Measurements from ENCODE around the gene RPS6KA2. TPM values are rescaled to one million over a fixed set of nuclear protein-coding genes. Genes with fewer than 3 reads are reported as not detected.
A peak's percentile ranks its signal among the peaks of the same experiment; 100 is the strongest.

Gene RPS6KA2
- total RNA-seq, 3 donors from 2014 or later = 2.8 to 6.2 (median 6.0) TPM

GRCh38 chr6:166476061-166476591 lies 150.9 kb downstream of the RPS6KA2 start:
- H3K4me1 Mint-ChIP-seq (ENCODE audit: low read depth) = peaks cover 6% of the 10 kb centered on the region
- no peaks in the 10 kb centered on the region for H3K27me3 Mint-ChIP-seq (ENCODE audit: low read depth)
- H3K36me3 Mint-ChIP-seq (ENCODE audit: insufficient read depth) = no peaks in the 10 kb centered on the region
- ATAC-seq (no peak), DNase-seq (no peak)
- no peak overlapping the region for H3K4me3 Mint-ChIP-seq
- no peaks in the 10 kb centered on the region for H3K9me3 Mint-ChIP-seq

DNA sequence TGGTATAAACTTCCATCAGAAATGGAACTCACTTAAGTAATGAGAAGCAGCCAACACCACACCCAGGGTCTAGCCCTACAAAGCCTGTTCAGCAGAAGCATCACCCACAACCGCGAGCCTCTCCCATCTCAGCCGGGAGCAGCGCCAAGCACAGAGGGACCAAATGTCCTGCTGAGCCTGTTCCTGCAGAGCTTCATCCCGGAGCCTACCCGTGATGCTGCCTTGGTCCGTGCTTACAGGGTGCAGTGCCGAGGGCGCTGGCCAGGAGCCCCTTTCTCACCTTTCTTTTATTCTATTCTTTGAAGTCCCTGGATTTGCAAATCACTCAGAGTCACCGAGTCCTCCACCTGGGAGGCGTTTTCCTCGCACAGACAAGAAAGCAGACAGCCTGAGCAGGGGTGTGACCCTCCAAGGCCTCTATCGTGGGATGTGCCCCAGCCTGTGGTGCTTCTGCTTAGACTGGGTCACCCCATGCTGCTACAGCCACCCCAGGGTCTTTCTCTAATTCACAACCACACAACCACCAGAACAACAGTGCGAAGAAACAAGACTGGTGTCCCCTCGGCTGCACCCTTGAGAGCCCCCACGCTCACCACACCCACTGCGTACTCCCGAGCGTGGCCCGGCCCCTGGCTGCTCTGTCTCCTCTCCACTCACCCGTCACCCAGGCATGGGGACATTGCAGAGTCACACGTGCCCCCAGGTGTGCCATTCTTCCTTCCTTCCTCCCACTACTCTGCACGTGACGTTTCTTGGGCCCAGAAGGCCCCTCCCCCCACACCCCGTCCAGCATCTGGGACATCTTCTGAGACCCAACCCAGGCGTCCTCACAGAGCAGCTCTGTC lies 152.1 kb downstream of the RPS6KA2 start:
- no peak for ATAC-seq
- Mint-ChIP-seq H3K4me3 (no peak overlapping the region), H3K36me3 (ENCODE audit: insufficient read depth) (no peaks in the 10 kb centered on the region)

GRCh38 chr6:166473886-166474571 lies 153.0 kb downstream of the RPS6KA2 start:
- no peaks in the 10 kb centered on the region for H3K36me3 Mint-ChIP-seq (ENCODE audit: insufficient read depth)

More for the DNA sequence above, 152.1 kb downstream of the RPS6KA2 start:
- Mint-ChIP-seq H3K9me3 (no peaks in the 10 kb centered on the region), H3K27me3 (ENCODE audit: low read depth) (no peaks in the 10 kb centered on the region), H3K4me1 (ENCODE audit: low read depth) (peaks cover 6% of the 10 kb centered on the region)
- no peak for DNase-seq

DNA sequence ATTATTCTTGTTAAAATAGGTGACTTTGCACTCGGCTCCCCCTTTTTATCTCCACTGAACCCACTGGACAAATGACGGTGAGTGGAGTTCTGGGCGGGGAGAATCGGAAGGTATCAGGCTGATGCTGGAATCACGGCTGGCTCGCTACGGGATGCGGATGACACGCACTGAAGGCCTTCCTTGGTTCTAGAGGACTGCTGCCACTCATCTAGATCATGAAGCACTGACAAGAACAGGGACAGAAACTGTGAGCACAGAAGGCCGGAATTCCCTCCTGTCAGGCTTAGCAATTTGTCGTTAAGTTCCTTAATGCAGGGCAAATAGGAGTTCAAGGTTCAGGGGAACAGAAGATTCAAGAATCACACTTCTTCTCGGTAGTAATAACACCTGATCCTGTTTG lies 154.4 kb downstream of the RPS6KA2 start:
- no peaks in the 10 kb centered on the region for H3K9me3 Mint-ChIP-seq
- no peaks in the 10 kb centered on the region for H3K27me3 Mint-ChIP-seq (ENCODE audit: low read depth)
- ATAC-seq = no peak
- H3K4me3 Mint-ChIP-seq = no peak overlapping the region
- no peaks in the 10 kb centered on the region for H3K36me3 Mint-ChIP-seq (ENCODE audit: insufficient read depth)
- H3K4me1 Mint-ChIP-seq (ENCODE audit: low read depth) = peaks cover 6% of the 10 kb centered on the region
- no peak for DNase-seq

More at GRCh38 chr6:166473886-166474571, 153.0 kb downstream of the RPS6KA2 start:
- ATAC-seq (no peak), DNase-seq (no peak)
- Mint-ChIP-seq H3K4me1 (ENCODE audit: low read depth) (peaks cover 6% of the 10 kb centered on the region), H3K27me3 (ENCODE audit: low read depth) (no peaks in the 10 kb centered on the region), H3K9me3 (no peaks in the 10 kb centered on the region), H3K4me3 (no peak overlapping the region)

- Mint-ChIP-seq H3K9me3 (no peaks in the 10 kb centered on the region), H3K36me3 (ENCODE audit: insufficient read depth) (no peaks in the 10 kb centered on the region), H3K27me3 (ENCODE audit: low read depth) (no peaks in the 10 kb centered on the region), H3K4me1 (ENCODE audit: low read depth) (peaks cover 6% of the 10 kb centered on the region), H3K4me3 (no peak overlapping the region)
- DNase-seq (no peak), ATAC-seq (no peak)
These were observed 155.2 kb downstream of the RPS6KA2 start for GRCh38 chr6:166471797-166472260.

DNA sequence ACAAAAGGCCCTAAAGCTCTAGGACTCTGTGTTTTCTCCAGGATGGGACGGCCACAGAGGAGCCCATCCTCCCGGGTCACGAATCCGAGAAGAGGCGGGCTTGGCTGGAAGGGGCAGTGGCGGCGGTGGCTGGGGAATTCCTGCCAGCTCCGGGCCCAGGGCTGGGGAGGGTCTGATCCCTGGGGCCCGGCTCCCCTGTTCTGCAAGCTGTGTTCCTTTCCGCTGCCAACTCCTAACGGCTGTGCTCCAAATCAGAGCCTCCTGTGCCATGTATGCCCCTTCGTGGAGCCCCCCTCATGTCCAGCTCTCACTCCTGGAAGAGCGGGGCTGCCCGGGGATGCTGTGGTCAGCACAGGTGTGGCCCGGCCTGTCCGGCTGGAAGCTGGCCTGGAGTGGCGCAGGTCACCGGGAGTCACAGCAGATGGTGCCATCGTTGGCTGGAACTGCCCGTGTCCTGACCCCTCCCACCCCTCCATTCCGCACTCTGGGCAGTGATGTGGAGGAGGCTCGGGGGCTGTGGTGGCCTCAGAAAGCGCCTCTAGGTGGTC lies 156.1 kb downstream of the RPS6KA2 start:
- Mint-ChIP-seq H3K36me3 (ENCODE audit: insufficient read depth) (no peaks in the 10 kb centered on the region), H3K27me3 (ENCODE audit: low read depth) (no peaks in the 10 kb centered on the region), H3K4me3 (no peak overlapping the region), H3K9me3 (no peaks in the 10 kb centered on the region), H3K4me1 (ENCODE audit: low read depth) (peaks cover 6% of the 10 kb centered on the region)
- DNase-seq (no peak), ATAC-seq (no peak)

GRCh38 chr6:166470029-166470862 lies 156.8 kb downstream of the RPS6KA2 start:
- Mint-ChIP-seq H3K4me3 (no peak overlapping the region), H3K36me3 (ENCODE audit: insufficient read depth) (no peaks in the 10 kb centered on the region), H3K4me1 (ENCODE audit: low read depth) (peaks cover 6% of the 10 kb centered on the region), H3K9me3 (no peaks in the 10 kb centered on the region), H3K27me3 (ENCODE audit: low read depth) (no peaks in the 10 kb centered on the region)
- DNase-seq (no peak), ATAC-seq (no peak)

DNA sequence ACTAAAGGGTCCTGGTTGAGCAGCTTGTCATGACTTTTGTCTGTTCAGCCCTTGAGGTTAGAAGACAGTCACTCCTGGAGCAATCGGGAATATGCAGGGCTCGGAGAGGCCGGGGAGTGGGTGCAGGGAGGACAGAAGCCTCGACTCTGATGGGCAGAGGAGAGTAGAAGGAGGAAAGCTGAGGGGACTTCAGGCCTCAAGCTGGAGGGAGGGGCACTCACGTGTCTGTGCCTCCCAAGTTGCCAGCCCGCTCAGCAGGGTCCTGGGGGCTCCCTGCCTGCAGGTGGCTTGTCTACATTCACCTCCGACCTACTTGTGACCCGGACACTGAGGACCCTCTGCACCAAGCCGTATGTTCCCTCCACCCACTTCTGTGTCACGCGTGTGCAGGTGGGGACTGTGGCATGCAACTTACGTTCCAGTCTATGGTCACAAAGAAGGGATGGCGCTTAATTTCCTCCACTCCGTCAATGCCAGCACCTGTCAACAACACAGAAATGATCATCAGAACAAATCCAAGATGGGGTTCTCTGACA lies 157.6 kb downstream of the RPS6KA2 start:
- ATAC-seq (no peak), DNase-seq (no peak)
- H3K4me1 Mint-ChIP-seq (ENCODE audit: low read depth) = peaks cover 5% of the 10 kb centered on the region
- H3K4me3 Mint-ChIP-seq = no peak overlapping the region
- no peaks in the 10 kb centered on the region for H3K27me3 Mint-ChIP-seq (ENCODE audit: low read depth)
- H3K36me3 Mint-ChIP-seq (ENCODE audit: insufficient read depth) = no peaks in the 10 kb centered on the region
- H3K9me3 Mint-ChIP-seq = no peaks in the 10 kb centered on the region

GRCh38 chr6:166467436-166468000 lies 159.5 kb downstream of the RPS6KA2 start:
- DNase-seq = no peak
- no peak for ATAC-seq
- H3K4me1 Mint-ChIP-seq (ENCODE audit: low read depth) = no peaks in the 10 kb centered on the region
- no peaks in the 10 kb centered on the region for H3K9me3 Mint-ChIP-seq
- H3K36me3 Mint-ChIP-seq (ENCODE audit: insufficient read depth) = no peaks in the 10 kb centered on the region
- no peaks in the 10 kb centered on the region for H3K27me3 Mint-ChIP-seq (ENCODE audit: low read depth)
- H3K4me3 Mint-ChIP-seq = no peak overlapping the region

DNA sequence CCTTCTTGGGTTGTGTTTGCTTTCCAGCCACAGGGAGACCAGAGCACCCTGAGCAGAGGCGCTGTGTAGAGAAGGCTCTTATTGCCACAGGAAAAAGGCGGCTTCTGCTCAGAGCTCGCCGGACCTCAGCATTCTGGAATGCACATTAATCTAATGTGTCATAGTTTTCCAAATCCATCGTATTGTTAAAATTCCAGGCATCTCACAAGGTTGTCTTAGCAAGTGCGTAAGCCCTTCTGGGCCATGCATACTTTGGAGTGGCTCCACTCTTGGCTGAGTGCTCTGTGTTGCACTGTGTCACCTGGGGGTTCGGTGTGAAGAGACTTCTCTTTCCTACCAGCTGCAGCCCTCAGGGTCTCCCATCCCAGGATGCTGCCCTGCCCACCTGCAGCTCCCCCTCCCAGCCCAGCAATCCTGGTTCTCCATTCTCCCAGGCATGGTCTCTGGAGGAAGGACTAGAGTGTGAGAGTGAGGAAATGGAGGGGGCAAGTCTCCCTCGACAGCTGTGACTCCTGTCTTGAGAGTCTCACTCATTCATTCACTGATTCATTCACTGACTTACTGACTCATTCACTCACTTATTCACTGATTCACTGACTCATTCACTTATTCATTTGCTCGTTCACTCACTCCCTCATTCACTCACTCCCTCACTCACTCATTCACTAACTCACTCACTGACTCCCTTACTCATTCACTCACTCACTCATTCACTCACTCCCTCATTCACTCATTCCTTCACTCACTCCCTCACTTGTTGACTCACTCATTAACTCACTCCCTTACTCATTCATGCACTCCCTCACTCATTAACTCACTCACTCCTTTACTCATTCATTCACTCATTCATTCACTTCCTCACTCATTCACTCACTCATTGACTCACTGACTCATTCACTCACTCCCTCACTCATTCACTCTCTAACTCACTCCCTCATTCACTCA lies 160.6 kb downstream of the RPS6KA2 start:
- Mint-ChIP-seq H3K4me1 (ENCODE audit: low read depth) (no peaks in the 10 kb centered on the region), H3K36me3 (ENCODE audit: insufficient read depth) (no peaks in the 10 kb centered on the region), H3K4me3 (no peak overlapping the region), H3K27me3 (ENCODE audit: low read depth) (no peaks in the 10 kb centered on the region), H3K9me3 (no peaks in the 10 kb centered on the region)
- ATAC-seq (peak; percentile 51 to 84), DNase-seq (no peak)

- no peak for DNase-seq
- no peaks in the 10 kb centered on the region for H3K27me3 Mint-ChIP-seq (ENCODE audit: low read depth)
- no peaks in the 10 kb centered on the region for H3K4me1 Mint-ChIP-seq (ENCODE audit: low read depth)
- H3K9me3 Mint-ChIP-seq = no peaks in the 10 kb centered on the region
- ATAC-seq = no peak
- no peaks in the 10 kb centered on the region for H3K36me3 Mint-ChIP-seq (ENCODE audit: insufficient read depth)
- H3K4me3 Mint-ChIP-seq = no peak overlapping the region
These were observed 161.4 kb downstream of the RPS6KA2 start for GRCh38 chr6:166465671-166466087.

DNA sequence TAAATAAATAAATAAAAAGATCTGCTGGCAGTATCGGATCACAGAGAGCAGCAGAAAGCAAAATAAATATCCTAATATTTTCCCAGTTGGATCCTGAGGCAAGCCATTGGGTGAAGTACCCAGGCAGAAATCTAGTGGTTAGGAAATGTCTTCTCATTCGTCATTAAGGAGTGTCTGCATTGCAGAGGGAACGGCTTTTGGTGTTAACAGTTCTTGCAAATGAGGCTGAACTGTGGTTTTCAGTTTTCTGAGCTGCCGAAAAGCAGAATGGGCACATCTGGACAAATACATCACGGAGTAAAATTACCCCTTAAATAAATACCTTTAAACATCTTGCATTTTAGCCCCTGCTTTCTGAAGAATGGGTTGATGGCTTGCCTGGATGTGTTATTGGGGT lies 162.1 kb downstream of the RPS6KA2 start:
- H3K4me3 Mint-ChIP-seq = no peak overlapping the region
- H3K9me3 Mint-ChIP-seq = no peaks in the 10 kb centered on the region
- H3K4me1 Mint-ChIP-seq (ENCODE audit: low read depth) = no peaks in the 10 kb centered on the region
- DNase-seq = no peak
- ATAC-seq = no peak
- no peaks in the 10 kb centered on the region for H3K36me3 Mint-ChIP-seq (ENCODE audit: insufficient read depth)
- H3K27me3 Mint-ChIP-seq (ENCODE audit: low read depth) = no peaks in the 10 kb centered on the region

All from activated T-cell treated with anti-CD3 and anti-CD28 coated beads, Interleukin-2, amount 50 U/mL, for 4 hours (primary cell).